NOMO-1 treated with dmso at 0.1 percent for 144 hours (cell line): Measurements from ENCODE around the gene CCDC57.

Experiments used
- DNase-seq: peaks from one replicate; lab custom pipeline; 2025; ENCODE audit not compliant: unreplicated experiment; lab: John Stamatoyannopoulos, UW

The CCDC57 gene

DNA sequence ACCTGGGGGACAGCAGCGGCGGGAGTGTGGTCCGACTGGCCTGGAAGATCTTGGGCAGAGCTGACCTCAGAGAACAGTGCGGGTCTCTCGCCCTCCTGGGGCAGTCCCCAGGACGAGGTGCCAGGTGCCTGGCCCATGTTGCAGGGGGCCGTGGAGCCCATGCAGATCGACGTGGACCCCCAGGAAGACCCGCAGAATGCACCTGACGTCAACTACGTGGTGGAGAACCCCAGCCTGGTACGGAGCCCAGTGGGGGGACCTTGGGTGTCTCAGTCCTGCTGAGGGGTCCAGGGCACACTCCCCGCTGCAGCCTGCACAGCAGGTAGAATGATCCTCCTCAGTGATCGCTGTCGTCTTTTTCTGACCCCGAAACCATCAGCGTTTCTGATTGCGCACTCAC lies 159.5 kb downstream of the CCDC57 start:
- DNase-seq = no peak

DNA sequence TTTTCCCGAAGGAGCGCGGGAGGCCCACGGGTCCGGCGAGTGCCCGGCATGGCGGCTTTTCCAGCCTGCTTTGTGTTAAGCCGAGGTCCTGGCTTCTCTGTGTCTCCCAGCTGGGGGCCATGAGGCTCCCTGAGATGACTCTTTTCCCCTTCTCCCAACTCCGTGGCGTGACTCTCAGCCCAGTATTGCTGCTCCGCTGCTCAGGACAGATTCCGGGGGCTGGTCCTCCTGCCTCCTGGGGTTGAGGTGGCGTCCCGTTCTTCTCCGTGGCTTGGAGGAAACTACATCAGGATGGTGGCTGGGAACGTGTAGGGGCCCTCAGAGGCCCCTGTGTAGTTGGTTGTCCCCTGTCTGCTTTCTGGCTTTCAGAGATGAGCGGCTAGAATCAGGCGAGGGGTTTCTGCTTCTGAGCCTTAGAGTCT lies 160.0 kb downstream of the CCDC57 start:
- no peak for DNase-seq

DNA sequence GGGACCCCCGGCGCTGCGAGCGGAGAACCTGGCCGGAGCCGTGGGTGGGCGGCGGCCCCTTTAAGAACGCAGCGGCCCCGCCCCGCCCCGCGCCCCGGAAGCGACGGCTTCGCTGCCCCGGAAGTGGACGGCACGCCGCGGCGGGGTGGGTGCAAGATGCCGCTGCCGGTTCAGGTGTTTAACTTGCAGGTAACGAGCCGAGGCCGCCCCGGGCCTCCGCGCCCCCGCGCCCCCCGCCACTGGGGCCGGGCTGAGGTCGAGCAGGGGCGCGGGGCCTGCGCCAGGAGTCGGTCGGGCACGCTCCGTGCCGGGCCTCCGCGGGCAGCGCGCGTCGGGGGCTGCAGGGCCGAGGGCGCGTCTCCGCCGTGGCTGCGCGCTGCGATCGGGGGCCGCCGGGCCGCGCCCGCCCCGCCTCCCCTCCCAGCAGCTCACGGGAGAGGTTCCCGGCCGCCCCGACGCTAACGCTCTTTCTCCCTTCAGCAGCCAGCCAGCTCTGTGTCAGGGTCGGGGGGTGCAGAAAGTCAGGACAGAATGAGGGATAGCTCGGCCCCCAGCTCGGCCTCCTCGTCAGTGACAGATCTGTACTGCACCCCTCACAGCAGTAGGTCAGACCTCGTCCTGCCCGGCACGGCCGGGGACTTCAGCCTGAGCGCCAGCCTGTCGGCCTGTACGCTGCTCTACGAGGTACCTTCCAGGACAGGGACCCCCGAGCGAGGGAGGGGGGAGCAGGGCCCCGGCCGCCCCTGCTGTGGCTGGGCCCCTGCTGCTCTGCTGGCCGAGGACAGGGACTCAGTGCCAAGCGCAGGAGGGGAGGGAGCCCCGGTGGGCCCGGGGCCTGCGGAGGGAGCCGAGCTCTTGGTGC lies 160.6 kb downstream of the CCDC57 start, which contains the start of the genes GPS1 and RFNG:
TSS of gene GPS1 (plus strand) at position 123 of the 862 bp plus-strand sequence. CDS start at position 157, 34 bp downstream.
TSS of gene RFNG (minus strand) at position 36 of the 862 bp plus-strand sequence. CDS start 45 bp downstream, outside the sequence.
- no peak for DNase-seq
